Caco-2 (cell line): ENCODE measurements around the gene SPSB2. TPM values are rescaled to one million over a fixed set of nuclear protein-coding genes. Genes with fewer than 3 reads are reported as not detected.
A peak's percentile ranks its signal among the peaks of the same experiment; 100 is the strongest.

Experiments
- BruUV-seq: library from RNA; stranded (reverse); fragments of 400-500 nt; replicated peaks from 2 replicates; lab custom pipeline; 2021; lab: Mats Ljungman, UMichigan
- CTCF ChIA-PET: fragments of 300-600 bp; sonication (Branson Sonifier 250); formaldehyde crosslinking; loops from one replicate; lab custom pipeline; 2022; ENCODE audit warnings: antibody characterized with exemption; lab: Charles Lee
- POLR2A ChIA-PET: fragments of 300-600 bp; sonication (Branson Sonifier 250); formaldehyde crosslinking; loops from one replicate; lab custom pipeline; 2022; ENCODE audit warnings: antibody characterized with exemption; lab: Charles Lee
- DNase-seq, 2 experiments: peaks; one replicate each; pipeline versions ENCODE4 v3.0.0 to v3.0.0-alpha.2; 2020 to 2022
- H3K27me3 ChIP-seq: replicated peaks from 2 replicates; pipeline ENCODE4 v1.6.0; 2011; ENCODE audit warnings: low read length; ENCODE audit not compliant: control insufficient read depth, insufficient read depth
- H3K36me3 ChIP-seq: 2 replicates; pipeline ENCODE4 v1.5.1; 2011; ENCODE audit warnings: low read length; ENCODE audit not compliant: control insufficient read depth, insufficient read depth
- H3K4me1 ChIP-seq: fragments of 250-450 bp; sonication (Bioruptor Pico); 2 replicates; pipeline ENCODE4 v1.5.1; 2020; ENCODE audit warnings: mild to moderate bottlenecking
- H3K4me3 ChIP-seq: 2 replicates; pipeline ENCODE4 v1.5.1; 2011; ENCODE audit warnings: low read depth, mild to moderate bottlenecking, control low read depth, low read length
- H3K9me3 ChIP-seq: fragments of 250-450 bp; sonication (Bioruptor Pico); 2 replicates; pipeline ENCODE4 v1.5.1; 2020; ENCODE audit warnings: mild to moderate bottlenecking, moderate library complexity
- H3K27ac Mint-ChIP-seq: one replicate; pipeline ENCODE4 v1.8.0; 2022; ENCODE audit warnings: mixed read lengths; ENCODE audit not compliant: unreplicated experiment
- H3K27me3 Mint-ChIP-seq: one replicate; pipeline ENCODE4 v1.8.0; 2022; ENCODE audit warnings: mixed read lengths; ENCODE audit not compliant: insufficient read depth, unreplicated experiment
- H3K36me3 Mint-ChIP-seq: one replicate; pipeline ENCODE4 v1.8.0; 2022; ENCODE audit warnings: mild to moderate bottlenecking, mixed read lengths; ENCODE audit not compliant: insufficient read depth, unreplicated experiment
- H3K4me1 Mint-ChIP-seq: one replicate; pipeline ENCODE4 v1.8.0; 2022; ENCODE audit warnings: low read depth, mixed read lengths; ENCODE audit not compliant: unreplicated experiment
- H3K4me3 Mint-ChIP-seq: one replicate; pipeline ENCODE4 v1.8.0; 2022; ENCODE audit warnings: mild to moderate bottlenecking, moderate library complexity, mixed read lengths; ENCODE audit not compliant: unreplicated experiment
- H3K9me3 Mint-ChIP-seq: one replicate; pipeline ENCODE4 v1.8.0; 2022; ENCODE audit warnings: mixed read lengths; ENCODE audit not compliant: unreplicated experiment
- CTCF ChIP-seq, 2 experiments: fragments of 200-600 bp in 1 of 2; IDR thresholded peaks; 1 replicate in 1 of 2; 2 replicates in 1 of 2; pipeline versions ENCODE4 v1.5.1 to v1.8.0; 2011 to 2022; ENCODE audit warnings: antibody characterized with exemption in 1 of 2, control low read depth in 1 of 2, inconsistent platforms in 1 of 2, low read depth in 1 of 2, low read length in 1 of 2, mild to moderate bottlenecking in 1 of 2, moderate library complexity in 1 of 2; ENCODE audit not compliant: insufficient read depth in 1 of 2, severe bottlenecking in 1 of 2, unreplicated experiment in 1 of 2
- intact Hi-C: fragments of 100-400 bp; cut with micrococcal nuclease; formaldehyde crosslinking; loops from one replicate; pipeline ENCODE4 v1.10.0; 2022; ENCODE audit not compliant: unreplicated experiment
- total RNA-seq: library from RNA; stranded (reverse); gene quantifications from 2 replicates; pipeline ENCODE4 v1.2.3, GENCODE V29; 2022

Gene SPSB2
- total RNA-seq, 1 experiment from 2014 or later = 23.7 TPM

- TF ChIP-seq CTCF (IDR thresholded peaks at IDR 0.05; ENCODE audit: insufficient read depth in 1 of 2, low read depth in 1 of 2, low read length in 1 of 2, severe bottlenecking in 1 of 2, unreplicated experiment in 1 of 2) = no peak
- Histone ChIP-seq H3K36me3 (no peaks in the 10 kb centered on the region; the same call in 1 of the 2 replicates), H3K9me3 (no peaks in the 10 kb centered on the region), H3K4me1 (peaks cover 20% of the 10 kb centered on the region), H3K4me3 (no peak overlapping the region), H3K27me3 (no peaks in the 10 kb centered on the region; the same call in 1 of the 2 replicates)
- H3K4me3 Mint-ChIP-seq = no peak overlapping the region
- H3K27ac Mint-ChIP-seq = no peak overlapping the region
- H3K36me3 Mint-ChIP-seq = peaks cover 37% of the 10 kb centered on the region
- no peaks in the 10 kb centered on the region for H3K9me3 Mint-ChIP-seq
- peaks cover 33% of the 10 kb centered on the region for H3K4me1 Mint-ChIP-seq
- ChIA-PET CTCF (interaction anchor here (0.5 to 2.1 kb wide), 6 partner anchors 21 to 1807 kb away, joined by 3 to 6 read pairs (median 4); partner anchors contain the start of genes COPS7A, MLF2 and USP5), POLR2A (no interaction called here)
- DNase-seq = no peak
- BruUV-seq = no TSS peak
- intact Hi-C loops = no loop called here
- H3K27me3 Mint-ChIP-seq = peaks cover 7% of the 10 kb centered on the region
These were observed 41.6 kb downstream of the SPSB2 start for GRCh38 chr12:6831450-6831995.

- no peaks in the 10 kb centered on the region; the same call in 1 of the 2 replicates for H3K36me3 ChIP-seq
- POLR2A ChIA-PET = no interaction called here
- no peak for TF ChIP-seq CTCF (IDR thresholded peaks at IDR 0.05; ENCODE audit: insufficient read depth in 1 of 2, low read depth in 1 of 2, low read length in 1 of 2, severe bottlenecking in 1 of 2, unreplicated experiment in 1 of 2)
- no peak overlapping the region for H3K4me3 ChIP-seq
- no peak for DNase-seq
- no TSS peak for BruUV-seq
- Mint-ChIP-seq H3K4me3 (peak overlapping the region; percentile 23), H3K4me1 (peaks cover 29% of the 10 kb centered on the region), H3K27ac (no peak overlapping the region), H3K27me3 (peaks cover 7% of the 10 kb centered on the region), H3K9me3 (no peaks in the 10 kb centered on the region), H3K36me3 (peaks cover 32% of the 10 kb centered on the region)
- H3K4me1 ChIP-seq = peaks cover 20% of the 10 kb centered on the region
- no peaks in the 10 kb centered on the region for H3K9me3 ChIP-seq
- CTCF ChIA-PET = interaction anchor here (1.2 to 2.1 kb wide), 2 partner anchors 21 to 78 kb away, joined by 4 to 6 read pairs; partner anchors contain the start of genes MLF2 and USP5
- no peaks in the 10 kb centered on the region; the same call in 1 of the 2 replicates for H3K27me3 ChIP-seq
- intact Hi-C loops = no loop called here
These were observed 42.1 kb downstream of the SPSB2 start for GRCh38 chr12:6830999-6831398.

- intact Hi-C loops = no loop called here
- TF ChIP-seq CTCF (IDR thresholded peaks at IDR 0.05; ENCODE audit: insufficient read depth in 1 of 2, low read depth in 1 of 2, low read length in 1 of 2, severe bottlenecking in 1 of 2, unreplicated experiment in 1 of 2) = no peak
- ChIA-PET CTCF (interaction anchor here (1.2 to 2.2 kb wide), 2 partner anchors 22 to 77 kb away, joined by 4 to 7 read pairs; partner anchors contain the start of genes MLF2 and USP5), POLR2A (interaction anchor here (0.6 to 1.9 kb wide), 2 partner anchors 21 to 609 kb away, joined by 7 to 9 read pairs; partner anchors contain the start of genes CDCA3 and USP5)
- Mint-ChIP-seq H3K4me1 (peaks cover 22% of the 10 kb centered on the region), H3K36me3 (peaks cover 26% of the 10 kb centered on the region), H3K9me3 (no peaks in the 10 kb centered on the region), H3K27ac (no peak overlapping the region), H3K4me3 (peak overlapping the region; percentile 94), H3K27me3 (peaks cover 10% of the 10 kb centered on the region)
- Histone ChIP-seq H3K36me3 (no peaks in the 10 kb centered on the region; the same call in 1 of the 2 replicates), H3K4me1 (peaks cover 15% of the 10 kb centered on the region), H3K9me3 (no peaks in the 10 kb centered on the region), H3K27me3 (no peaks in the 10 kb centered on the region; the same call in 1 of the 2 replicates), H3K4me3 (no peak overlapping the region)
- TSS peak; percentile 24 for BruUV-seq
- DNase-seq = no peak
These were observed 42.7 kb downstream of the SPSB2 start for GRCh38 chr12:6830286-6830890.
